Gastroesophageal sphincter (tissue), 4 donors: ENCODE measurements around the gene PTBP3. TPM values are rescaled to one million over a fixed set of nuclear protein-coding genes. Genes with fewer than 3 reads are reported as not detected.

Experiments used
- ATAC-seq: fragments of 150-250 bp; one replicate; pipeline ENCODE4 v1.9.1; 2016; ENCODE audit warnings: mild to moderate bottlenecking, moderate library complexity
- H3K27ac ChIP-seq, 4 donors: fragments of 200-600 bp; sonication (generic) in 3 of 4; 1 replicate in 3 of 4; 2 replicates in 1 of 4; pipeline ENCODE4 v1.5.1; 2016 to 2019
- H3K27me3 ChIP-seq: fragments of 200-600 bp; sonication (generic); one replicate; pipeline ENCODE4 v1.5.1; 2019
- H3K36me3 ChIP-seq, 2 donors: fragments of 200-600 bp; sonication (generic); one replicate each; pipeline ENCODE4 v1.5.1; 2019; ENCODE audit warnings: control low read depth in 1 of 2
- H3K4me1 ChIP-seq, 3 donors: fragments of 200-600 bp; sonication (generic); 1 replicate in 2 of 3; 2 replicates in 1 of 3; pipeline ENCODE4 v1.5.1; 2016 to 2019; ENCODE audit warnings: control low read depth in 2 of 3
- H3K4me3 ChIP-seq, 2 donors: fragments of 200-600 bp; sonication (generic); one replicate each; pipeline ENCODE4 v1.5.1; 2019; ENCODE audit warnings: mild to moderate bottlenecking in 1 of 2, moderate library complexity in 1 of 2
- H3K9me3 ChIP-seq, 3 donors: fragments of 200-600 bp; sonication (generic); one replicate each; pipeline ENCODE4 v1.5.1; 2017 to 2019; ENCODE audit warnings: control low read depth in 2 of 3
- CTCF ChIP-seq, 4 experiments: fragments of 200-600 bp in 2 of 4; fragments of 450-650 bp in 2 of 4; sonication (generic) in 1 of 4; IDR thresholded peaks; one replicate each; pipeline ENCODE4 v1.5.1; 2017 to 2019; ENCODE audit warnings: antibody characterized with exemption in 4 of 4, mild to moderate bottlenecking in 2 of 4, moderate library complexity in 2 of 4
- EP300 ChIP-seq: sonication (generic); formaldehyde crosslinking; IDR thresholded peaks from one replicate; pipeline ENCODE4 v1.6.1; 2017; ENCODE audit warnings: antibody characterized with exemption, mild to moderate bottlenecking
- POLR2A ChIP-seq, 2 donors: fragments of 450-650 bp; IDR thresholded peaks; one replicate each; pipeline ENCODE4 v1.6.1; 2017; ENCODE audit warnings: antibody characterized with exemption in 2 of 2, mild to moderate bottlenecking in 2 of 2, moderate library complexity in 1 of 2
- POLR2AphosphoS5 ChIP-seq: sonication (generic); formaldehyde crosslinking; IDR thresholded peaks from one replicate; pipeline ENCODE4 v1.6.1; 2017; ENCODE audit warnings: antibody characterized with exemption
- WGBS, 2 donors: methylation state at CpG; one replicate each; pipeline ENCODE4 v1.1.5; 2018; ENCODE audit warnings: low coverage in 1 of 2; 5-methylcytosine and 5-hydroxymethylcytosine counted together
- total RNA-seq, 4 donors: library from RNA; depleted of rRNA; stranded (reverse); fragments of >200 nt; gene quantifications; one replicate each; pipeline ENCODE4 v1.1.0, GENCODE V29; 2016

PTBP3 gene
- total RNA-seq, 4 donors from 2014 or later, result 13.7 to 28.2 (median 24.6) TPM

GRCh38 chr9:112188884-112189283 lies 144.5 kb downstream of the PTBP3 start:
- WGBS, 2 donors, result 100% methylated on average over 1 of the region's 1 CpG; no CpG with 5 or more reads in 1 of the 2 donors
- H3K9me3 ChIP-seq, result no peaks in the 10 kb centered on the region
- no peaks in the 10 kb centered on the region for H3K4me1 ChIP-seq
- TF ChIP-seq POLR2A (IDR thresholded peaks at IDR 0.05), result no peak
- no peaks in the 10 kb centered on the region for H3K27me3 ChIP-seq
- H3K36me3 ChIP-seq, result no peaks in the 10 kb centered on the region
- no peak overlapping the region for H3K27ac ChIP-seq
- ATAC-seq, result no peak
- no peak overlapping the region for H3K4me3 ChIP-seq

- no peak overlapping the region for H3K27ac ChIP-seq
- no peak for TF ChIP-seq POLR2AphosphoS5
- TF ChIP-seq CTCF (IDR thresholded peaks at IDR 0.05), result no peak
- no peak for TF ChIP-seq POLR2A (IDR thresholded peaks at IDR 0.05)
- no peak for TF ChIP-seq EP300
- no peak overlapping the region for H3K4me3 ChIP-seq
- ATAC-seq, result no peak
- H3K27me3 ChIP-seq, result no peaks in the 10 kb centered on the region
- H3K9me3 ChIP-seq, result no peaks in the 10 kb centered on the region
- H3K4me1 ChIP-seq, result no peaks in the 10 kb centered on the region
- WGBS, 2 donors, result 97 to 100% methylated on average over 1 to 4 of the region's 4 CpGs
- H3K36me3 ChIP-seq, result no peaks in the 10 kb centered on the region
Observed at GRCh38 chr9:112187404-112187803, 146.0 kb downstream of the PTBP3 start.

GRCh38 chr9:112186695-112187094 lies 146.7 kb downstream of the PTBP3 start:
- H3K36me3 ChIP-seq, result no peaks in the 10 kb centered on the region
- ATAC-seq, result no peak
- H3K27me3 ChIP-seq, result no peaks in the 10 kb centered on the region
- H3K27ac ChIP-seq, result no peak overlapping the region
- H3K4me1 ChIP-seq, result no peaks in the 10 kb centered on the region
- no peak for TF ChIP-seq EP300
- TF ChIP-seq POLR2A (IDR thresholded peaks at IDR 0.05), result no peak
- no peak for TF ChIP-seq CTCF (IDR thresholded peaks at IDR 0.05)
- no peak for TF ChIP-seq POLR2AphosphoS5
- no peak overlapping the region for H3K4me3 ChIP-seq
- WGBS, 2 donors, result 83 to 100% methylated on average over 2 to 3 of the region's 4 CpGs
- H3K9me3 ChIP-seq, result no peaks in the 10 kb centered on the region

- Histone ChIP-seq H3K4me1 (no peaks in the 10 kb centered on the region), H3K36me3 (no peaks in the 10 kb centered on the region), H3K9me3 (no peaks in the 10 kb centered on the region), H3K27ac (no peak overlapping the region), H3K4me3 (no peak overlapping the region), H3K27me3 (no peaks in the 10 kb centered on the region)
- TF ChIP-seq CTCF (IDR thresholded peaks at IDR 0.05), result no peak
- no peak for ATAC-seq
- WGBS, 2 donors, result 71 to 83% methylated on average over 1 to 2 of the region's 2 CpGs
Observed at GRCh38 chr9:112184946-112185345, 148.5 kb downstream of the PTBP3 start.

GRCh38 chr9:112184221-112184620 lies 149.2 kb downstream of the PTBP3 start:
- Histone ChIP-seq H3K36me3 (no peaks in the 10 kb centered on the region), H3K4me3 (no peak overlapping the region), H3K9me3 (no peaks in the 10 kb centered on the region), H3K27ac (no peak overlapping the region), H3K4me1 (no peaks in the 10 kb centered on the region), H3K27me3 (no peaks in the 10 kb centered on the region)
- no peak for TF ChIP-seq POLR2A (IDR thresholded peaks at IDR 0.05)
- TF ChIP-seq POLR2AphosphoS5, result no peak
- TF ChIP-seq EP300, result no peak
- TF ChIP-seq CTCF (IDR thresholded peaks at IDR 0.05), result no peak
- WGBS, 2 donors, result 77 to 78% methylated on average over 3 of the region's 3 CpGs
- ATAC-seq, result no peak
